Kidney epithelial cell (primary cell): ENCODE data around the gene CSF1R. TPM values are rescaled to one million over a fixed set of nuclear protein-coding genes. Genes with fewer than 3 reads are reported as not detected.
"Not testable (repeated sequence)": the region's sequence is repeated elsewhere in the genome, so short reads cannot be mapped to it uniquely, and the experiment has no call there.

Source experiments
- DNase-seq: peaks from one replicate; pipeline ENCODE4 v3.0.0-alpha.2; 2010; ENCODE audit warnings: low read depth
- H3K27me3 ChIP-seq: 2 replicates; pipeline ENCODE4 v1.6.0; 2011; ENCODE audit warnings: low read length; ENCODE audit not compliant: control insufficient read depth, insufficient read depth
- H3K36me3 ChIP-seq: 2 replicates; pipeline ENCODE4 v1.5.1; 2011; ENCODE audit warnings: low read length; ENCODE audit not compliant: control insufficient read depth, insufficient read depth
- H3K4me3 ChIP-seq: 2 replicates; pipeline ENCODE4 v1.5.1; 2011; ENCODE audit warnings: low read depth, mild to moderate bottlenecking, control low read depth, low read length
- total RNA-seq: library from RNA; depleted of rRNA; stranded (reverse); fragments of >200 nt; gene quantifications from 2 replicates; pipeline ENCODE4 v1.2.3, GENCODE V29; 2015
- TF ChIP-seq, protein P1 (sequence below): IDR thresholded peaks from 2 replicates; pipeline ENCODE4 v1.5.1; 2011; ENCODE audit warnings: mild to moderate bottlenecking, moderate library complexity, low read length, control low read depth, inconsistent platforms; ENCODE audit not compliant: insufficient read depth, poor library complexity, severe bottlenecking

Gene CSF1R
- total RNA-seq, 1 donor from 2014 or later: 0.75 TPM

DNA sequence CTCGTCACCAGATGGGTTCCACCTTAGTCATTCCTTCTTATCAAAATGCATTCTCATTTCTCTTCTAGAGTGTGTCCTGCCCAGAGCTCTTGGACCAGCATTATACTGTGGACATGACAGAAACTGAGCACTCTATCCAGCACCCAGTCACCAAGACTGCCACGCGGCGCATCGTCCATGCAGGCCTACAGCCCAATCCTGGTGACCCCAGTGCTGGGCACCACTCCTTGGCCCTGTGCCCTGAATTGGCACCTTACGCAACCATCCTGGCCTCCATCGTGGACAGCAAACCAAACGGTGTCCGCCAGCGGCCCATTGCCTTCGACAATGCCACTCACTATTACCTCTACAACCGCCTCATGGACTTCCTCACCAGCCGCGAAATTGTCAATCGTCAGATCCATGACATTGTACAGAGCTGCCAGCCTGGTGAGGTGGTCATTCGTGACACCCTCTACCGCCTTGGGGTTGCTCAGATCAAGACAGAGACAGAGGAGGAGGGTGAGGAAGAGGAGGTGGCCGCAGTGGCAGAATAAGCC lies 34.6 kb downstream of the CSF1R start:
- H3K36me3 ChIP-seq: peaks cover 5% of the 10 kb centered on the region
- DNase-seq: no peak

GRCh38 chr5:150050172-150050811 lies 36.1 kb downstream of the CSF1R start:
- H3K4me3 ChIP-seq, H3K36me3 ChIP-seq, H3K27me3 ChIP-seq: not testable (repeated sequence)
- DNase-seq: peak; percentile 79

More for the DNA sequence above, 34.6 kb downstream of the CSF1R start:
- H3K4me3 ChIP-seq: no peak overlapping the region
- H3K27me3 ChIP-seq: no peaks in the 10 kb centered on the region
- TF ChIP-seq, protein P1, sequence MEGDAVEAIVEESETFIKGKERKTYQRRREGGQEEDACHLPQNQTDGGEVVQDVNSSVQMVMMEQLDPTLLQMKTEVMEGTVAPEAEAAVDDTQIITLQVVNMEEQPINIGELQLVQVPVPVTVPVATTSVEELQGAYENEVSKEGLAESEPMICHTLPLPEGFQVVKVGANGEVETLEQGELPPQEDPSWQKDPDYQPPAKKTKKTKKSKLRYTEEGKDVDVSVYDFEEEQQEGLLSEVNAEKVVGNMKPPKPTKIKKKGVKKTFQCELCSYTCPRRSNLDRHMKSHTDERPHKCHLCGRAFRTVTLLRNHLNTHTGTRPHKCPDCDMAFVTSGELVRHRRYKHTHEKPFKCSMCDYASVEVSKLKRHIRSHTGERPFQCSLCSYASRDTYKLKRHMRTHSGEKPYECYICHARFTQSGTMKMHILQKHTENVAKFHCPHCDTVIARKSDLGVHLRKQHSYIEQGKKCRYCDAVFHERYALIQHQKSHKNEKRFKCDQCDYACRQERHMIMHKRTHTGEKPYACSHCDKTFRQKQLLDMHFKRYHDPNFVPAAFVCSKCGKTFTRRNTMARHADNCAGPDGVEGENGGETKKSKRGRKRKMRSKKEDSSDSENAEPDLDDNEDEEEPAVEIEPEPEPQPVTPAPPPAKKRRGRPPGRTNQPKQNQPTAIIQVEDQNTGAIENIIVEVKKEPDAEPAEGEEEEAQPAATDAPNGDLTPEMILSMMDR: no peak

GRCh38 chr5:150046031-150046430 lies 40.3 kb downstream of the CSF1R start:
- Histone ChIP-seq H3K4me3 (no peak overlapping the region), H3K36me3 (peaks cover 7% of the 10 kb centered on the region), H3K27me3 (no peaks in the 10 kb centered on the region)
- DNase-seq: no peak
- TF ChIP-seq, protein P1: no peak

- TF ChIP-seq, protein P1: no peak
- H3K27me3 ChIP-seq: no peaks in the 10 kb centered on the region
- DNase-seq: no peak
- peaks cover 7% of the 10 kb centered on the region for H3K36me3 ChIP-seq
- no peak overlapping the region for H3K4me3 ChIP-seq
Observed at GRCh38 chr5:150045549-150045948, 40.8 kb downstream of the CSF1R start.

DNA sequence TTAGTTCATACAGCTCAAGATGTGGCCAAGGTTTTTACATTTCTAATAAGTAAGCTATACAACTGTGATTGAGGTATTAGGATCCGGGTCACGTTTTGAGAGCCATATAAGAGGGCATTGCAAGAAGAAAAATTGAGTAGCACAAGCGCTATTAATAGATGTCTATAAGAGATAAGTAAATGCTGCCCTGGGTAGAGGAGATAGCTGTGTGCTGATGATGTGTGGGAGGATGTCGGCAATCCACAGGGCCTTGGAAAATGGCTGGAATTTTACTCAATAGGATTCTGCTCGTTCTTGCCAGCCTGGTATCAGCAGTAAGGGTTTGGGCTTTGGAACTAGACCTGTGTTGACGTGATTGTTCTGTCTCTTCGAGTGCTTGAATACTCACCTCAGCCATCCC lies 41.6 kb downstream of the CSF1R start:
- Histone ChIP-seq H3K36me3 (peaks cover 4% of the 10 kb centered on the region), H3K4me3 (no peak overlapping the region), H3K27me3 (no peaks in the 10 kb centered on the region)
- TF ChIP-seq, protein P1: no peak
- no peak for DNase-seq

- DNase-seq: no peak
- Histone ChIP-seq H3K27me3 (no peaks in the 10 kb centered on the region), H3K4me3 (no peak overlapping the region), H3K36me3 (peaks cover 4% of the 10 kb centered on the region)
- TF ChIP-seq, protein P1: no peak
Observed at GRCh38 chr5:150044329-150044681, 42.0 kb downstream of the CSF1R start.
